SK-N-SH (cell line): ENCODE data around the gene COL26A1. TPM values are rescaled to one million over a fixed set of nuclear protein-coding genes. Genes with fewer than 3 reads are reported as not detected.

Source experiments
- CTCF ChIA-PET: fragments of 300-600, 350-600 bp; formaldehyde crosslinking; extraction: SDS; loops from one replicate; lab custom pipeline; 2021; lab: Yijun Ruan, JAX
- POLR2A ChIA-PET: fragments of 350-600 bp; sonication (Branson Sonifier 250); formaldehyde crosslinking; extraction: SDS; loops from one replicate; lab custom pipeline; 2020; ENCODE audit warnings: antibody characterized with exemption, inconsistent platforms; lab: Yijun Ruan, JAX
- DNase-seq: peaks from one replicate; pipeline ENCODE4 v3.0.0; 2012
- H2AFZ ChIP-seq: fragments of 200-600 bp; sonication (generic); 2 replicates; pipeline ENCODE4 v1.8.1; 2016; ENCODE audit warnings: antibody characterized with exemption, mild to moderate bottlenecking, low read depth
- H3F3A ChIP-seq: fragments of 200-600 bp; sonication (generic); replicated peaks from 2 replicates; pipeline ENCODE3; 2016; ENCODE audit warnings: antibody characterized with exemption, mild to moderate bottlenecking; ENCODE audit not compliant: insufficient read depth
- H3K27ac ChIP-seq, 2 experiments: fragments of 200-500 bp in 1 of 2; fragments of 200-600 bp in 1 of 2; sonication (Bioruptor generic) in 1 of 2; sonication (generic), shearing (Covaris generic) in 1 of 2; 2 replicates each; pipeline versions ENCODE4 v1.5.1 to v1.6.1; 2014 to 2016; ENCODE audit warnings: low read depth in 2 of 2, inconsistent platforms in 1 of 2, low read length in 1 of 2, mild to moderate bottlenecking in 1 of 2, mixed read lengths in 1 of 2
- H3K27me3 ChIP-seq: fragments of 200-600 bp; sonication (generic), shearing (Covaris generic); 2 replicates; pipeline ENCODE4 v1.6.1; 2016; ENCODE audit warnings: mixed run types; ENCODE audit not compliant: insufficient read depth
- H3K36me3 ChIP-seq, 2 experiments: fragments of 200-500 bp in 1 of 2; fragments of 200-600 bp in 1 of 2; sonication (Bioruptor generic) in 1 of 2; sonication (generic) in 1 of 2; replicated peaks in 1 of 2; 2 replicates each; pipeline versions ENCODE3 to v1.5.1; 2014 to 2016; ENCODE audit warnings: low read length in 1 of 2, mild to moderate bottlenecking in 1 of 2; ENCODE audit not compliant: insufficient read depth in 2 of 2, control insufficient read depth in 1 of 2
- H3K4me1 ChIP-seq, 2 experiments: fragments of 200-500 bp in 1 of 2; fragments of 200-600 bp in 1 of 2; sonication (Bioruptor generic) in 1 of 2; sonication (generic), shearing (Covaris generic) in 1 of 2; 2 replicates each; pipeline versions ENCODE4 v1.5.1 to v1.6.1; 2014 to 2016; ENCODE audit warnings: low read depth in 1 of 2, low read length in 1 of 2, mixed run types in 1 of 2; ENCODE audit not compliant: insufficient read depth in 2 of 2, control insufficient read depth in 1 of 2
- H3K4me2 ChIP-seq: fragments of 200-600 bp; sonication (generic), shearing (Covaris generic); 2 replicates; pipeline ENCODE4 v1.6.1; 2017; ENCODE audit warnings: mixed run types
- H3K4me3 ChIP-seq, 2 experiments: fragments of 200-500 bp in 1 of 2; fragments of 200-600 bp in 1 of 2; sonication (Bioruptor generic) in 1 of 2; sonication (generic), shearing (Covaris generic) in 1 of 2; 2 replicates each; pipeline versions ENCODE4 v1.5.1 to v1.8.1; 2014 to 2016; ENCODE audit warnings: low read depth in 2 of 2, inconsistent platforms in 1 of 2, low read length in 1 of 2, mild to moderate bottlenecking in 1 of 2, mixed read lengths in 1 of 2, moderate library complexity in 1 of 2
- H3K79me2 ChIP-seq: fragments of 200-600 bp; sonication (generic); 2 replicates; pipeline ENCODE4 v1.8.1; 2017; ENCODE audit warnings: mild to moderate bottlenecking; ENCODE audit not compliant: insufficient read depth
- H3K9ac ChIP-seq: fragments of 200-600 bp; sonication (generic); 2 replicates; pipeline ENCODE4 v1.6.1; 2017; ENCODE audit warnings: mixed run types
- H3K9me2 ChIP-seq: fragments of 200-600 bp; sonication (generic); 2 replicates; pipeline ENCODE4 v1.6.1; 2017; ENCODE audit warnings: mixed run types
- H3K9me3 ChIP-seq: fragments of 200-600 bp; sonication (generic); 2 replicates; pipeline ENCODE4 v1.6.1; 2017; ENCODE audit warnings: mixed run types, mild to moderate bottlenecking, moderate library complexity
- H4K20me1 ChIP-seq: fragments of 200-600 bp; sonication (generic); 2 replicates; pipeline ENCODE4 v1.6.1; 2017; ENCODE audit warnings: mild to moderate bottlenecking, mixed run types; ENCODE audit not compliant: insufficient read depth
- CHD2 ChIP-seq: fragments of 150-350 bp; IDR thresholded peaks from 2 replicates; pipeline ENCODE4 v1.6.1; 2018; ENCODE audit warnings: low read length; ENCODE audit not compliant: partially characterized antibody
- CTCF ChIP-seq: fragments of 200-600 bp; sonication (generic); IDR thresholded peaks from 2 replicates; pipeline ENCODE4 v1.6.1; 2017; ENCODE audit warnings: antibody characterized with exemption, mild to moderate bottlenecking, moderate library complexity
- ELF1 ChIP-seq: IDR thresholded peaks from 2 replicates; pipeline ENCODE4 v1.4.0; 2012
- EP300 ChIP-seq, 2 experiments: IDR thresholded peaks; 2 replicates each; pipeline versions ENCODE4 v1.4.0 to v1.6.1; 2012; ENCODE audit warnings: borderline replicate concordance in 1 of 2, low read depth in 1 of 2, low read length in 1 of 2
- EZH2phosphoT487 ChIP-seq: fragments of 200-600 bp; sonication (generic); IDR thresholded peaks from 2 replicates; pipeline ENCODE4 v1.6.1; 2017; ENCODE audit warnings: low read depth, mixed run types, mild to moderate bottlenecking, antibody characterized with exemption, moderate library complexity, borderline replicate concordance
- FOSL2 ChIP-seq: IDR thresholded peaks from 2 replicates; pipeline ENCODE4 v1.4.0; 2012; ENCODE audit warnings: low read depth, mild to moderate bottlenecking, moderate library complexity, borderline replicate concordance
- FOXJ3 ChIP-seq: sonication (generic); formaldehyde crosslinking; IDR thresholded peaks from 2 replicates; pipeline ENCODE4 v1.5.1; 2020; ENCODE audit warnings: mild to moderate bottlenecking, missing genetic modification reagents
- JUND ChIP-seq: IDR thresholded peaks from 2 replicates; pipeline ENCODE4 v1.4.0; 2012
- MXI1 ChIP-seq: IDR thresholded peaks from 2 replicates; pipeline ENCODE4 v1.6.1; 2012; ENCODE audit warnings: mild to moderate bottlenecking, low read depth, low read length, improper control_type of control experiment
- NFIC ChIP-seq: IDR thresholded peaks from 2 replicates; pipeline ENCODE4 v1.4.0; 2012; ENCODE audit warnings: borderline replicate concordance
- NRF1 ChIP-seq: IDR thresholded peaks from 2 replicates; pipeline ENCODE4 v1.6.1; 2012; ENCODE audit warnings: low read depth, mild to moderate bottlenecking, low read length
- PBX3 ChIP-seq: IDR thresholded peaks from 2 replicates; pipeline ENCODE4; 2012
- POLR2AphosphoS5 ChIP-seq: IDR thresholded peaks from 2 replicates; pipeline ENCODE4 v1.6.1; 2012; ENCODE audit warnings: low read depth, low read length
- RAD21 ChIP-seq: IDR thresholded peaks from 2 replicates; pipeline ENCODE4 v1.6.1; 2012; ENCODE audit warnings: mild to moderate bottlenecking, low read length
- RCOR1 ChIP-seq: fragments of 150-350 bp; IDR thresholded peaks from 2 replicates; pipeline ENCODE4 v1.6.1; 2017; ENCODE audit warnings: antibody characterized with exemption, low read length
- REST ChIP-seq: IDR thresholded peaks from 2 replicates; pipeline ENCODE4 v1.6.1; 2012; ENCODE audit warnings: mild to moderate bottlenecking, low read depth, low read length, moderate library complexity
- RXRA ChIP-seq: IDR thresholded peaks from 2 replicates; pipeline ENCODE4 v1.4.0; 2012; ENCODE audit warnings: low read depth, mild to moderate bottlenecking, borderline replicate concordance
- TEAD4 ChIP-seq: IDR thresholded peaks from 2 replicates; pipeline ENCODE4 v1.4.0; 2012; ENCODE audit warnings: mild to moderate bottlenecking, borderline replicate concordance; ENCODE audit not compliant: insufficient read depth
- USF2 ChIP-seq: fragments of 150-350 bp; IDR thresholded peaks from 2 replicates; pipeline ENCODE4 v1.6.1; 2017; ENCODE audit warnings: antibody characterized with exemption, low read length, low read depth, borderline replicate concordance
- WGBS: methylation state at CpG from one replicate; pipeline ENCODE4 v1.1.6; 2017; ENCODE audit warnings: low lambda C conversion rate; 5-methylcytosine and 5-hydroxymethylcytosine counted together
- polyA plus RNA-seq, 3 experiments: library from polyadenylated mRNA; depleted of rRNA; stranded (reverse); fragments of >200 nt; gene quantifications; 2 replicates each; pipeline ENCODE4 v1.2.3, GENCODE V29; 2012

The COL26A1 gene
- polyA plus RNA-seq, 1 of the 3 experiments (the other 2 are of a cell fraction): 0.05 TPM

- peaks cover 3% of the 10 kb centered on the region for H3F3A ChIP-seq
- no peak overlapping the region for H3K27ac ChIP-seq
- H3K9me3 ChIP-seq: no peaks in the 10 kb centered on the region
- H3K9me2 ChIP-seq: no peaks in the 10 kb centered on the region
- ChIA-PET CTCF (interaction anchor here (0.8 to 7.7 kb wide), 3 partner anchors 12 to 84 kb away, joined by 3 to 71 read pairs (median 4); no protein-coding TSS in a partner anchor), POLR2A (no interaction called here)
- H3K27me3 ChIP-seq: peaks cover 14% of the 10 kb centered on the region; the same call in 1 of the 2 replicates
- H3K4me3 ChIP-seq: no peak overlapping the region
- no peak overlapping the region for H3K4me2 ChIP-seq
- H3K79me2 ChIP-seq: no peaks in the 10 kb centered on the region
- TF ChIP-seq NFIC: no peak
- TF ChIP-seq FOSL2: no peak
- no peak for TF ChIP-seq RXRA
- no peak for TF ChIP-seq EP300 (IDR thresholded peaks at IDR 0.05; ENCODE audit: borderline replicate concordance in 1 of 2, low read depth in 1 of 2, low read length in 1 of 2)
- no peak for TF ChIP-seq RAD21
- TF ChIP-seq JUND: no peak
- TF ChIP-seq CHD2: no peak
- no peak for TF ChIP-seq POLR2AphosphoS5
- no peak for TF ChIP-seq CTCF
- TF ChIP-seq TEAD4: no peak
- no peak for TF ChIP-seq REST
- TF ChIP-seq EZH2phosphoT487: no peak
- no peak for TF ChIP-seq PBX3
- TF ChIP-seq MXI1: no peak
- no peak for TF ChIP-seq ELF1
- no peak for TF ChIP-seq RCOR1
- TF ChIP-seq NRF1: no peak
- no peak for TF ChIP-seq USF2
- no peak for TF ChIP-seq FOXJ3 (CRISPR knock-in tag)
- no peak overlapping the region for H3K9ac ChIP-seq
- H2AFZ ChIP-seq: no peak overlapping the region
- no peaks in the 10 kb centered on the region for H4K20me1 ChIP-seq
- no peak for DNase-seq
- 58% methylated on average over 6 of the region's 6 CpGs for WGBS
- no peaks in the 10 kb centered on the region for H3K36me3 ChIP-seq
- peaks cover 5 to 7% of the 10 kb centered on the region in 2 experiments; a peak in 1 of 4 replicates for H3K4me1 ChIP-seq
Observed at GRCh38 chr7:101399759-101400158, 37.1 kb downstream of the COL26A1 start.
